ENCODE measurements around the gene FKBP2. TPM values are rescaled to one million over a fixed set of nuclear protein-coding genes. Genes with fewer than 3 reads are reported as not detected.

The FKBP2 gene
- total and polyA plus RNA-seq, 8 donors, result 15.2 to 257 (median 57.6) TPM

DNA sequence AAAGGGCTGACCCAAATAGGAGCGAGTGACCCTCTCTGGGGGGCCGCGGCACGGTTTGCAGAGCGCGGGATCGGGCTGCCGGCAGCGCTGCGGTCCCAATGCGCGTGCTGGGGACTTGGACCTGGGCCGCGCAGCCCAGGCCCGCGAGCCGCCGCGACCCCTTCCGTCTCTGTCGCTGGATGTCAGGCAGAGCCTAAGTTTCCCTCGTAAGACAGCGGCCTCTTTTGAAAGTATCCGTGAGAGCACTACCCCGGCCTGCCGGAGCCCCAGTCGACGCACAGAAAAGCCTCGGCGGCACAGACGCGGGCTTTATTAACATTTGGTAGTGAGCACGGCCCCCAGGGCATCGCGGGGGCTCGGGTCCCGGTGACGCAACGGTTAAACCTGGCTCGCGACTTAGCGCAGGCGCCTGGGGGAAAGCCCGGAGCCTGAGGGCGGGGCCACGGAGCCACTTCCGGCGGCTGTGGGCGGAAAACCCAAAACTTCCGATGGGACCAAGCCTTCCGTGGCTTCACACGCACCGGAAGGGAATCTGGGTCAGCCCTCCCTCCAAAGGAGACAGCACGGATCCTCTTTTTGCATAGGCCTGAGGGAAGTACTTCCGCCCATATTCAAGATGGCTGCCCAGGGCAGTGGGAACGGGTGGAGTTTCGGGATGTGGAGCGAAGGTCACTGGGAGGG is 28.8 kb downstream of the FKBP2 start:
- peak; percentile 98 to 100 for DNase-seq
- Histone ChIP-seq H3K4me1 (peaks cover 27 to 55% (median 51%) of the 10 kb centered on the region in 4 donors), H3K4me3 (peak overlapping the region; percentile 63 to 81 (median 70)), H3K27ac (peak overlapping the region; percentile 93 to 99 (median 95)), H3K36me3 (peaks cover 14 to 28% (median 25%) of the 10 kb centered on the region in 4 donors), H3K9me3 (no peaks in the 10 kb centered on the region), H3K27me3 (no peaks in the 10 kb centered on the region)
- TF ChIP-seq POLR2AphosphoS5 (IDR thresholded peaks at IDR 0.05), result peak; percentile 66 to 99 (median 95)
- TF ChIP-seq, protein P1, sequence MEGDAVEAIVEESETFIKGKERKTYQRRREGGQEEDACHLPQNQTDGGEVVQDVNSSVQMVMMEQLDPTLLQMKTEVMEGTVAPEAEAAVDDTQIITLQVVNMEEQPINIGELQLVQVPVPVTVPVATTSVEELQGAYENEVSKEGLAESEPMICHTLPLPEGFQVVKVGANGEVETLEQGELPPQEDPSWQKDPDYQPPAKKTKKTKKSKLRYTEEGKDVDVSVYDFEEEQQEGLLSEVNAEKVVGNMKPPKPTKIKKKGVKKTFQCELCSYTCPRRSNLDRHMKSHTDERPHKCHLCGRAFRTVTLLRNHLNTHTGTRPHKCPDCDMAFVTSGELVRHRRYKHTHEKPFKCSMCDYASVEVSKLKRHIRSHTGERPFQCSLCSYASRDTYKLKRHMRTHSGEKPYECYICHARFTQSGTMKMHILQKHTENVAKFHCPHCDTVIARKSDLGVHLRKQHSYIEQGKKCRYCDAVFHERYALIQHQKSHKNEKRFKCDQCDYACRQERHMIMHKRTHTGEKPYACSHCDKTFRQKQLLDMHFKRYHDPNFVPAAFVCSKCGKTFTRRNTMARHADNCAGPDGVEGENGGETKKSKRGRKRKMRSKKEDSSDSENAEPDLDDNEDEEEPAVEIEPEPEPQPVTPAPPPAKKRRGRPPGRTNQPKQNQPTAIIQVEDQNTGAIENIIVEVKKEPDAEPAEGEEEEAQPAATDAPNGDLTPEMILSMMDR (IDR thresholded peaks at IDR 0.05), result peak in 1 of 7 experiments; percentile 9
- no peak for TF ChIP-seq POLR2A (IDR thresholded peaks at IDR 0.05)
- no peak for TF ChIP-seq EP300 (IDR thresholded peaks at IDR 0.05)
- intact Hi-C loops (cut with DNase I; ENCODE audit: low total_unique reads), result no loop called here
- WGBS, 5 donors, result 0 to 1% (median 0%) methylated on average over 26 to 58 of the region's 58 CpGs

DNA sequence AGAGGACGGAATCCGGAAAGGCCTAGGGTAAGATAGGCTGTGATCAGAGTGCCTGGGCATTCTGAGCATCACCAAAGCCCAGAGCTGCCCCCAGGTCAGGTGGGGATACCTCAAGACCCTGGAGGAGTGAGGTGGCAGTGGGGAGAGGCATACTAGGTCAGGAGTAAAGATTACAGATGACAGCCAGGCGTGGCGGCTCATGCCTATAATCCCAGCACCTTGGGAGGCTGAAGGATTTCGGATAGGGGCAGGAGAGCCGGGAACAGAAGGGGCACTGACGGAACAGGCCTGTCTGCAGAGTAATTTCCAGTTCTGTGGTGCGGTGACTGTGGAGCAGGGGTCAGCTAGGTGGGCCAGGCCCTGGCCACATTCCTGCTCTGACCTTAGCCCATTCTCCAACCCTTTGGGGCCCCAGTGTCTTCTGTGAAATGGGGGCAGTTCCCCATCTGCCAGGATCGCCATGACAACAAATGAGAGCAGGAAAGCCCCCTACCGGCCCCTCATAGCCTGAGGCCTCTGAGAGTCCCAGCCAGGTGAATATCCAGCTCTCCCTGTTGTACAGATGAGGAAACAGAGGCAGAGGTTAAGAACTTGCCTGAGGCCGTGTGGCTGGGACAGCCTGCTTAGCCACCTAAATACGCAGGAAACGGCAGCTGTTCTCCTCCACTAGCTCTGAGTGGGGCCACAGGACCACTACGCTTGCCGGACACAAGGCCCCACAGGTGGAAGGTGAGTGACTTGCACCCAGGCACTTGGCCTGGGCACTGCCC is 34.3 kb downstream of the FKBP2 start:
- no peak for TF ChIP-seq POLR2A (IDR thresholded peaks at IDR 0.05)
- TF ChIP-seq POLR2AphosphoS5 (IDR thresholded peaks at IDR 0.05), result no peak
- TF ChIP-seq, protein P1 (IDR thresholded peaks at IDR 0.05), result no peak
- no peak for TF ChIP-seq EP300 (IDR thresholded peaks at IDR 0.05)
- no peak for DNase-seq
- Histone ChIP-seq H3K27me3 (no peaks in the 10 kb centered on the region), H3K4me3 (no peak overlapping the region), H3K27ac (peak overlapping the region; percentile 14 to 96 (median 36)), H3K36me3 (peaks cover 13 to 47% (median 44%) of the 10 kb centered on the region in 4 donors), H3K9me3 (no peaks in the 10 kb centered on the region), H3K4me1 (peaks cover 12 to 41% (median 38%) of the 10 kb centered on the region in 4 donors)
- intact Hi-C loops (cut with DNase I; ENCODE audit: low total_unique reads), result no loop called here
- 61 to 90% (median 87%) methylated on average over 12 to 15 of the region's 15 CpGs for WGBS, 5 donors

DNA sequence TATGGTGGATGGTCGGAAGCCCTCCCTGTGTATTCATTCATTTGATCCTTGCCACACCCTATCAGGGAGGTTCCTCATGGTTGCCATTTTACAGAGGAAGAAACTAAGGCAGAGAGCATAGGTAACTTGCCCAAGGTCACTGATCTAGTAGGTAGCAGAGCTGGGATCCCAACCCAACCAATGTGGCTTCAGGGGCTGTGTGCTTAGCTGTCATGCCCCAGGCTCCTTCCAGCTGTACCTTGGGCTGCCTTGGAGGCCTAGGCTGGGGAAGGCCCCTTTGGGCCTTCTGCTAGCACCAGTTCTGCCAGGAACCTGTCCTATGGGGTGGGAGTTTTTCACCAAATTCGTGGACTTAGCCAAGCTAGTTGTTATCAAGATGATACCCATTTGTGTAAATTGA is 34.9 kb downstream of the FKBP2 start:
- TF ChIP-seq POLR2AphosphoS5 (IDR thresholded peaks at IDR 0.05) (no peak), EP300 (IDR thresholded peaks at IDR 0.05) (no peak), POLR2A (IDR thresholded peaks at IDR 0.05) (no peak)
- TF ChIP-seq, protein P1 (IDR thresholded peaks at IDR 0.05), result no peak
- peaks cover 12 to 41% (median 40%) of the 10 kb centered on the region in 4 donors for H3K4me1 ChIP-seq
- H3K9me3 ChIP-seq, result no peaks in the 10 kb centered on the region
- no peak overlapping the region for H3K4me3 ChIP-seq
- 55 to 70% (median 59%) methylated on average over 1 to 2 of the region's 2 CpGs for WGBS, 5 donors
- DNase-seq, result no peak
- peaks cover 13 to 51% (median 47%) of the 10 kb centered on the region in 4 donors for H3K36me3 ChIP-seq
- no peaks in the 10 kb centered on the region for H3K27me3 ChIP-seq
- H3K27ac ChIP-seq, result peak overlapping the region in 3 of 5 donors; percentile 18 to 96 (median 33)
- intact Hi-C loops (cut with DNase I; ENCODE audit: low total_unique reads), result no loop called here

DNA sequence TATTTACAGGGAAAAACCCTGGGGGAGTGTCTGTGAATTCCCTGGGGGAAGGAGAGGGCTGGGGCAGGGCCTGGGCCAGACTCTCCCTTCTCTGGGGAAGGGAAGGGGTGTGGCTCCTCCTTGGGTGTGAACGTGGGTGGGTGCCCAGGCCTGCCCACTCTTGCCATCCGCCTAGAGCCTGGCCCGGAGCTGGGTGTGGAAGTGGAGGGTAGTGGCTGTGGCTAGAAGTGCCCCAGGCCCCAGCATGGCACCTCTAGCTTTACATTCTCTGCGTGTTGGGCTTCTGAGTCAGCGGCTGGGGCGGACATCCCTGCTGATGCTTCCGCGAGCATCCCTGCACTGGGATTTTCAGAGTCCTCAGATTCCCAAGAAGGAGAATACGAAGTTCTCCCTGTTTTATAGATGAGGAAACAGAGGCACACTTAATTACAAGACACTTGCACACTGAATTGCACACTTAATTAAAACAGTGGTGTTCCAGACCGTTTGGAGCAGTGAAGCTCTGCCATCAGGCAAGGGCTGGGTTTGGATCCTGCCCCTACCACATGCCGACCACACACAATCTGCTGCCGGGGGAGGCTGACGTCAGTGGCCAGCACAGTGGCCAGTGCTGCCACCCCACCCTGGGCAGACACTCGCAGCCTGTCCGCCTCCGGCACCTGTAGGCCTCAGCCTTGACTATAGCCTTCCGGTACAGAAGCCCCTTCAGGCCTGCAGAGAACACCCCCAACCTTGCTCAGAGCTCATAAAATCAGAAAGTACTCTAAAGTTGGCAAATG is 35.9 kb downstream of the FKBP2 start:
- intact Hi-C loops (cut with DNase I; ENCODE audit: low total_unique reads), result no loop called here
- DNase-seq, result peak in 1 of 2 donors; percentile 56
- Histone ChIP-seq H3K4me1 (peaks cover 8 to 45% (median 40%) of the 10 kb centered on the region in 4 donors), H3K4me3 (no peak overlapping the region), H3K9me3 (no peaks in the 10 kb centered on the region), H3K27me3 (no peaks in the 10 kb centered on the region), H3K36me3 (peaks cover 15 to 60% (median 55%) of the 10 kb centered on the region in 4 donors), H3K27ac (peak overlapping the region in 4 of 5 donors; percentile 24 to 53 (median 33))
- TF ChIP-seq EP300 (IDR thresholded peaks at IDR 0.05) (no peak), POLR2A (IDR thresholded peaks at IDR 0.05) (no peak), POLR2AphosphoS5 (IDR thresholded peaks at IDR 0.05) (no peak)
- TF ChIP-seq, protein P1 (IDR thresholded peaks at IDR 0.05), result no peak
- WGBS, 5 donors, result 58 to 71% (median 65%) methylated on average over 12 to 17 of the region's 17 CpGs
